Stimulated activated CD4-positive, alpha-beta T cell treated with anti-CD3 and anti-CD28 coated beads, Interleukin-2, amount 100 ng/mL, for 24 hours (primary cell): ENCODE measurements around the gene NDUFV1.

Source experiments
- DNase-seq, 2 donors: peaks; one replicate each; pipeline ENCODE4 v3.0.0-alpha.2; 2020

NDUFV1 gene

DNA sequence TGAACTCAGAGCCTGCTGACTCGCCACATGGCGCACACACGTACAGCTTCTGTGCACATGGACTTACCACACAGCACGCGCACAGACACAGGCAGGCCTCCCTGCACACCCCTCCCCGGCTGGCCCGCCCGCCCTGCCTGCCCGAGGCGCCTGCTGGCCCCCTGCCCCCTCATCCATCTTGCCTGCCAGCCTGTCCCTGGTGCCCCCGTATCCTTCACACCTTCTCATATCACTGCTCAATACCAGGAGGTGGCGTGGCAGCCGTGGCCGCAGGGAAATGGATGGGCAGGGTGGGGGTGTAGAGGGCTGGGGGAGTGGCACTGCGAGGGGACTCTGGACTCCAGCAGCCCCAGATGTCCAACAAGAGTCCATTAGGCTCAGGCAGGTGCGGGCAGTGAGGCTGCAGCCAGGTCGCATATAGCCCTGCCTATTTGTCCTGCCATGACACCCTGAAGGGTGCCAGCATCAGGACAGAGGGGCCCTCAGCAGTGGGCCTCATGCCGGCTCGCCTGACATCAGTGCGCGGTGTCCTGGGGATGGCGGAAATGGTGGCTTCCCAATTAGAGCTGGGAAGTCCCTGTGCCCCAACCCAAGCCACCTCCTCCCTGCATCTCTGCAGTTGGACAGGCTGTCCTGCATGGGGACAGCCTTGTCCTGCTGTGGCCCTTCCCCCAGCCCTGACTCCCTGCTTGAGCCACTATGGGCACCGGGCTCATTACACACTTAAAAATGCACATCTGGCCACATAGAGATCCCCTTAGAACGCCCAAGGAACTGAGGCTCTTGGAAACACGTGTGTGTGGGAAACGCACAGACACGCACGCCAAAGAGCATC, 34.8 kb downstream of the NDUFV1 start:
- DNase-seq: no peak

DNA sequence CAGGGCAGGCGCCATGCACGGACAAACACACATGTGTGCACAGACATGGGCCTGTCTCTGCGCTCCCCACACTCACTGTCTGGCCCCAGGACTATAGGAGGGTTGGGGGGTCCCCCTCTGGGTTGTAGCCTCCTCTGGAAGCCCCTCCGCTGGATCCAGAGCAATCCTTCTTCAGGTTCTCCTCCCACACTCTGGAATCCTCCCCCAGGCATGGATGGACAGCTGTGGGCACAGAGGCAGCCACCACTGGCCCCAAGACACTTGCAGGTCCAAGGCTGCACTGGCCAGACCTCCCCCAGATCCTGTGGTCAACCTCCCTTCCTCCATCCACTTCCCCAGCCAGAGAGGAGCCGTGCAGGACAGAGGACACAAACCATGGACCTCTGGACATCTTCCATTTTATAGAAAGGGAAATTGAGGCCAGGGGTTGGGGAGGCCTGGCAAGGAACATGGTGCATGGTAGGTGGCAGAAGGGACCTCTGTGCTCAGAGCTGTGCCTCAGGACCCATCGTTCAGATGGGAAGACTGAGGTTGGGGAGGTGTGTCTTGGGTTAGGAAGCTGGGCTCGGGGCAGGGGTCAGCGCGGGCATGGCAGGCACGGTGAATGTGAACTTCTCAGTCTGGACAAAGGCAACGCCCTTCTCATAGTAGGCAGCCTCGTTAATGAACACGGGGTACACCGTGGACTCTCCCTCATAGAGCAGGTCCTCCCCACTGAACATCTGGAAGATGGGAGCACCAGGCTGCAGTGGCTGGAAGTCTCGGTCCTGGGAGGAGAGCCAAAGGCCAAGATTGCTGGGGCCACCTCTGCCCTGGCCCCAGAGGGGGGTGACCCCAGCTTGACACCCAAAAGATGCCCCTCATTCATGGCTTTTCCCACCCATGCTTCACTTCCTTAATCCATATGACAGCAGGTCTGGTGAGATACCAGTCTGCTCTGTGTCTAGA, 35.7 kb downstream of the NDUFV1 start:
- DNase-seq: no peak

DNA sequence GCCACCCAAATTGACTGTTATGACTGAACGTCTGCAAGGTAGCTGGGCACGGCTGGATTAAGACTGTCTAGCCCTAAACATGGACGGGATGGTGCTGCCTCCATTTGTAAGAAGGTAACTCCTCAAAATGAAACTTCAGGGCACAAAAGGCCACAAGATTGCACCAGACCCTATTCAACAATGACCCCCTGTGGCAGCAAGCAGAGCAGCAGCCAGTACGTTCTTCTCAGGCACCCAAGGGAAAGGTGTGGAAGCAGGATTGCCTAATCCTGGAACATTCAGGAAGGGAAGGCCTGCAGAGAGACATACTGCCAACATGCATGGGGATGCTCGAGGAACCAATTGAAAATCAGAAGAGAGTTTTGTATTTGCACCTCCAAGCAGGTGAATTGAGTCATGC, 37.3 kb downstream of the NDUFV1 start:
- no peak for DNase-seq

GRCh38 chr11:67644472-67645418, 38.0 kb downstream of the NDUFV1 start:
- no peak for DNase-seq

- DNase-seq: no peak
Measured at GRCh38 chr11:67645521-67646461, 39.1 kb downstream of the NDUFV1 start.

GRCh38 chr11:67646535-67647336, 40.0 kb downstream of the NDUFV1 start:
- DNase-seq: peak; percentile 26 to 52

GRCh38 chr11:67647471-67647870, 40.7 kb downstream of the NDUFV1 start:
- DNase-seq: no peak

DNA sequence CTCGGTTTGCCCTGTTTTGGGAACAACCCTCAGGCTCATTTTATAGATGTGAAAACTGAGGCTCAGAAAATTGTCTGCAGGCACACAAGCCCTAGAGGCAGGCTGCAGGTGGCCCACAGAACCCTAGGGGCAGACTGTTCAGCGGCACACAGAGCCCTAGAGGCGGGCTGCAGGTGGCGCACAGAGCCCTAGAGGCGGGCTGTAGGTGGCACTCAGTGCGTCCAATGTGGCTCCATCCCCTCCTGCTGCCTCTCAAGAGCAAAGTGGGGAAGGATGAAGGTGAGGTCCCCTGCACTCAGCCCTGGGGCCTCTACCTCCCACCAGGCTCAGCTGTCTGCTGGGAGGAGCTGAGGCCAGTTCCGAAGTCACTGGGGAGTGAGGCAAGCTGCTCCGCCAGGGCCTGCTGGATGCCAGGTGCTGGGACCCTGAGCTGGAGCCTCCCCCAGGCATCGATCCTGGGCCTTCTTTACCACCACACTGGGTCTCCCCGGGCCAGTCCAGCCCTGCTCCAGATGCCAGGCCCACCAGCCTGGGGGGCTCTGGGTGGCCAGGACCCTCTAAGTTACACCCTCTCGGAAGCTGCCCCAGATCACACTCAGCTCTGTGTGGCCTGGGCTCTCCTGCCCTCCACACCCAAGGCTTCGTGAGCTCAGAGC, 41.5 kb downstream of the NDUFV1 start:
- DNase-seq: peak; percentile 44 to 57

DNA sequence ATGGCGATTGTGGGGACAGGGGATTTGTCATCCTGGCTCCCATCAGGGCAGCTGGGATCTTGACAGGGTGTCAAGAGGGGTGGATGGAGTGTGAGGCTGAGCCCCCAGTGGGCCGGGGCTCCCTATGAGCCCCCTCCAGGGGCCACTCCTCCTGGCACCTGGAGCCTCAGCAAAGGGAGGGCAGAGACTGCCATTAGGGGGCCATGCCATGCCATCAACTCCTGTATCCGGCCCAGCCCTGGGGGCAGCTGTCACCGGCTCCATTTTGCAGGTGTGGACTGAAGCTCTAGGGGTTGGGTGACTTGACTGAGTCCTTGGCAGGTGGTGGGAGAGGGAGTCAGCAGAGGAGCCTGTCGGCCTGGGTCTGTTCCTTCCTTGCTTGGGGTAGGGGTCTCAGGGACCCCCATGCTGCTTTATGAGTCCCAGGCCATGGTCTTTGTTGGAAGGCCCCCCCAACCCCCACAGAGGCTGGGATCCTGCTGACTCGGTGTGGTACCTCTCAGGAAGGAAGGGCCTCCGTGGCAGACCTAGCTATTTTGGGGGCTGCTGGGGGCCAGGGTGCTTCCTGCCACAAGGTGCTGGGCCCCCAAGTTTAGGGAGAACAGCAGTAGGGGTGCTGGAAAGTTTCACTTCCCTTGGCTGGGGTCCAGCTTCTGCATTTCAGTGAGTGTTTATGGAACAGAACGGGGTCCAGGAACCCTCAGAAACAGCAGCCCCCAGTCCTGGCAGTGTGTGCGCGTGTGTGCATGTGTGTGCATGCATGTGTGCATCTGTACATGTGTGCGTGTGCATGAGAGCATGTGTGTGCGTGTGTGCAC, 42.3 kb downstream of the NDUFV1 start:
- DNase-seq: no peak

- DNase-seq: no peak
Measured at GRCh38 chr11:67649634-67650510, 43.1 kb downstream of the NDUFV1 start.

DNA sequence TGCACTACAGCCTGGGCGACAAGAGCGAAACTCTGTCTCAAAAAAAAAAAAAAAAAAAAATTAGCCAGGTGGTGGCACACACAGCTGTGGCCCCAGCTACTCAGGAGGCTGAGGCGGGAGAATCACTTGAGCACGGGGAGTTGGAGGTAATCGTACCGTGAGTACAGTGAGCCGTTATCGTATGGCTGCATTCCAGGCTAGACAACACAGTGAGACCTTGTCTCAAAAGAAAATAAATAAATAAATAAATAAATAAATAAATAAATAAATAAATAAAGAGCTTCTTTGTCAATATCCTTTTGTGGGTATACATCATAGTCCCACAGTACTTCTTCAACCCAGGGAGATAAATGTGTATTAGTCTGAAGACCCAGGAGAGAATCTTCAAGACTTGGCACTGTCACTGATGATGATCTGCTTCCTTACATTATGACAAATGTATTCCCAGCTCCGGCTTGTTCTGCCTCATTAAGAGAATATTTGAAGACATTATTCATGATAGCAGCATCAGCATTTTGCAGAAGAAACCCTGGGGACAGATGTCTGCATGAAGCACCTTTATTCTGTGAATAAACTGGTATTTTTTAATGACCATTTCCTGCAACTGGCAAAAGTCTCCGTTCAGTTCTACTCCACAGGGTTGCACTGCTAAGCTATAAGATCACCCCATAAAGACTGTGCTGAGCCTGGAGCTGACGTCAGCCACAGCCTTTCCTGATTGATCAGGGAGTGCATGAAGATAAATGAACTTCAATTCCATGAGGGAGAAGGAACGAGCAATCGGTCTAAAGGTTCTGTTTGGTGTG, 45.4 kb downstream of the NDUFV1 start:
- DNase-seq: no peak

GRCh38 chr11:67652965-67653845, 46.5 kb downstream of the NDUFV1 start:
- DNase-seq: no peak

GRCh38 chr11:67654225-67654624, 47.5 kb downstream of the NDUFV1 start:
- DNase-seq: no peak

- no peak for DNase-seq
Measured at GRCh38 chr11:67656278-67656922, 49.7 kb downstream of the NDUFV1 start.

GRCh38 chr11:67657300-67657699, 50.6 kb downstream of the NDUFV1 start:
- DNase-seq: no peak
